NCI-H82 treated with DMSO at 0.1 percent for 48 hours (cell line): ENCODE measurements around the gene BRMS1L.
A peak's percentile ranks its signal among the peaks of the same experiment; 100 is the strongest.

Experiments used
- DNase-seq: peaks from one replicate; lab custom pipeline; 2025; ENCODE audit not compliant: unreplicated experiment; lab: John Stamatoyannopoulos, UW

BRMS1L gene

DNA sequence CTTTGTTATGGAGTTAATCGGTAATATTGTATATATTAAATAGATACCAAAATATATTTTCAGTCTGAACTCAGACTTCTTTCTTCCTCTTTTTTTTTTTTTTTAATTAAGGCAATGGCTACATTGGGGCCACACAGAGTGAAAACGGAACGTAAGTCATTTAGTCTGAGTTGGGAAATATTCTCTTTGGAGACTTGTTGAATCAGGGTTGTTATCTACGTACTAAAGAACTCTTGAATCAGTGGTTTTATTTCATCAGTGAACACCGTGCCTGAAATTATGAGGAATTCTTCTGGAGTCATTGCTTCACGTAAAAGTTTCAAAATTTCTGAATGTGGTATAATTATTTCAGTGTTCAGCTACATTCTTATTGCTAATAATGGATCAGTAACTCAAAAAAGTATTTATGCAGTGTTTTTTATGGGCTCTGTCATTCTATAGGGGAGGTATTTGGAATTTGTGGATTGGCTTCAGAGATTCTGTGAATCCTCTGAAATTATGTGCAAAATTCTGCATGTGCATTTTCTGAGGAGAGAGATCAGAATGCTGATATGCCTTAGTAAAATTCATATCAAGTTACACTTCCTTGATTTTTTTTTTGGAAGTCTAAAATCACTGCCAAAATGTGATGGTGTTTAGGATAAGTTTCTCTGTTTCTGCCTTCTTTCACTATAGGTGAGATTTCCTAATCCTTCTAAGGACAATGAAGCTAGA lies 39.6 kb downstream of the BRMS1L start:
- no peak for DNase-seq

GRCh38 chr14:35866595-35867279 lies 40.6 kb downstream of the BRMS1L start:
- no peak for DNase-seq

DNA sequence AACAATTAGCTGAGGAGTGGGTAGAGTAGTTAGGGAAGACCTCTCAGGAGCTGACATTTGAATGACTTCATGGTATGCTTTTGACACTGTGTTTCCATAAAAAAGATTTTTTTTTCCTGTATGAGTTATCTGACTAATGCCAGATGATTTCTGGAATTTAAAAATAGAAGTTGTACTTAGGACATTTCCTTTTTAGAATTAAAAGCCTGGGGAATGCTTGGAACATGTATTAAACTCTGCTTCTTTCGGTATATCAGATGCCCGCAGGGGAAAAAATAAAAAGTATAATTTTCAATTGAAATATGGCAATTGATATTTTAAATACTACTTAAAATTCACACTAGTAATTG lies 41.1 kb downstream of the BRMS1L start:
- DNase-seq: no peak

- DNase-seq: no peak
Observed at GRCh38 chr14:35875296-35875695, 49.2 kb downstream of the BRMS1L start.

DNA sequence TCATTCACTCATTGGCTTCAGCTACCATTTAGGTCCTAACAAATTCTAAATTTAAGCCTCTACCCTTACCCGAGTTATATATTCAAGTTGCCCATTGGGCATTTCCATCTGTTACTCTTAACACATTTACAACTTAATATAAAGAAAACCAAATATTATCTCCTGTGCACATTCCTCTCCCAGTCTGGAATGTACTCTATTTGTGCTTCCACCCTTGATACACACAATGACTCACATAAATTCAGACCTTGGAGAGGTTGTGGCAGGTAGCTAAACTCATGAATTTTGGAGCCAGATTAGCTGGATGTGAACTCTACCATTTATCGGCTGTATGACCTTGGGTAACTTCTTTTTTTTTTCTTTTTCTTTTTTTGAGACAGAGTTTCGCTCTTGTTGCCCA lies 51.1 kb downstream of the BRMS1L start:
- no peak for DNase-seq

DNA sequence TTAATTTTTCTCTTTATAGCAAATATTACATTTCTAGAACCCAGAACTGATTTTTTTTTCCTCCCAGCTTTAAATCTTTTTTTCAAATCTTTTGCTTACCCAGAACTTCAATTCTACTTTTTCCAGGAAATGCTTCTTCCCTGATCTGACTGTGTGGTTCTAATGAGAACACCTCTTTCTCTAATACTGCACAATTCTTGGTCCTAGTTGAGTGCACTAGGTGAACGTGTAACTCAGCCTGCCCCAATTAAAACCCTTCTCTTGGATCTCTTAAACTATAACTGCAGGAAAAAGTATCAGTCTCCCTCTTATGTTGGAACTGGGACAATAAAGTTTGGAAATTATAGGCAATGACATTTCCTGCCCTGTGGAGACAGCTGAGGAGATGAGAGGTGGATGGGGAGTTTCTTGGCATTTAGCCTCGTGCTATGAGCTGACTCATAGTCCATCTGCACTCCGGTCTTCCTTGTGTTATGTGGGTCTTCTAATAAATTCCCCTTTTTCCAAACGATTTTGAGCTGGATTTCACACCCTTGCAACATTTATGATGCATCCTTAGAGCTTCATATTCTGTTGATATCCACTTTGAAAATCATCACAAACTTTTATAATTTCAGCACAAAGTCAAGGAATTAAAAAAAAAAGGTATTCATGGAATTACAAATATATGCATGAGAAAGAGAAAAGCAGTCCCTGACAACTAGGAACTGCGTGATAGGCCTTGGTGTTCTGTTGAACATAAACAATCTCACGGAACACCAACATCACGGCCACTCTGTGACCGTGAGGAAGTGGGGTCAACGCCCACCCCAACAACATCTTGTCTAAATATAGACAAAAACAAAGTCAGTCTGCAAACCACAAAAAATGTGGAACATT lies 52.4 kb downstream of the BRMS1L start:
- no peak for DNase-seq

- no peak for DNase-seq
Observed at GRCh38 chr14:35879151-35879648, 53.1 kb downstream of the BRMS1L start.

GRCh38 chr14:35879654-35880249 lies 53.6 kb downstream of the BRMS1L start:
- DNase-seq: no peak

GRCh38 chr14:35881280-35881679 lies 55.1 kb downstream of the BRMS1L start:
- no peak for DNase-seq

DNA sequence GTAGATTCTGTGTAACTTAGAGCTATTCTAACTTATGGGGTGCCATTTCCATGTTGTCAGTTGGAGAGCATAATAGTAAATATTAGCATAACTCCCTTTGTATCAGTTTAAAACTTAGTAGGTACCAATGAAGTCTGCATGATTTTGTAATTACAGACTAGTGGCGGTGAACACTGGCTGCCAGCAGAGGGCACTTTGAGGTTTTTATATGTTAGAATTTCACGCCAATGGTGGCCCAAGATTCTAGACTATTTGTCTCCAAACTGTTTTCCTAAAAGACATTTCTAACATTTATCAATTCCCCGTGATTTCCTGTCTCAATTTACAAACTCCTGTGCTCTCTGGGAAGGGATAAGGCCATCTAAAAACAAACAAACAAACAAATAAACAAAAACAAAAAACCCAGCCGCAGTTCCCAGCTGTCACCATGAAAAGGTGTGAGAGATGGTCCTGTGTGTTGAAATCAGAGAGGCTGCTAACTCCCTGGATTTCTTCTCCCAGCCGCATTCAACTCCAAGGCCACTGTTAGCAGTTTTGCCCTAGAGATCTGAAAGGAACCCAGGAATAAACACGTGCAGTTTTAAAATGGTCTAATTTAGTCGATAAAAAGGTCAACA lies 57.6 kb downstream of the BRMS1L start:
- peak; percentile 27 for DNase-seq

GRCh38 chr14:35890308-35890707 lies 64.2 kb downstream of the BRMS1L start:
- DNase-seq: no peak

- no peak for DNase-seq
Observed at GRCh38 chr14:35895256-35895655, 69.1 kb downstream of the BRMS1L start.

- DNase-seq: peak; percentile 55
Observed at GRCh38 chr14:35897616-35898111, 71.5 kb downstream of the BRMS1L start.

DNA sequence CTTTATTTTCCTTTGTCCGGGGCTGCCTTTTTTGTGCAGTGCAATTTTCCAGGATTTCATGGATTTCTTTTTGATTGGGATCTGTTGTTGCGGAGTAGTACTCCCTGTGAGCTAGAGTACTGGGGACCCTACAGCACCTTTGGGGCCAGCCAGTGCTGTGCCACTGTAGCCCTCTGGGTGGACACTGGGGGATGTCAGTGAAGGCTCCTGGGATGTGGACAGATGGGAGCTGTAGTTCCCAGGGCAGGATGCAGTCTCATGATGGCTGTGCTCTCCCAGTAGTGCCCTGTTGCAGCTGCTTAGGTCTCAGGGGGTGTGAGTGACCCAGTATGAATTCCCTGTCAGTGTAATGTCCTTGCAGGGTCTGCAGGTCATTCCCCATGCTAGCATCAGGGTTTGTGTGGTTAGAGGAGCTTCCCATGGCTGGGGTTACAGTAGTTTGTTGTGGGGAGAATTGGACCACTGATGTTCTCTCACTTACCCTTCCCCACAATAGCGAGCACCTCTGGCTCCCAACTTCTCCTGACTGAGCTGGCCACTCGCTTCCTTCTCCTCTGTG lies 72.2 kb downstream of the BRMS1L start:
- DNase-seq: peak; percentile 18

DNA sequence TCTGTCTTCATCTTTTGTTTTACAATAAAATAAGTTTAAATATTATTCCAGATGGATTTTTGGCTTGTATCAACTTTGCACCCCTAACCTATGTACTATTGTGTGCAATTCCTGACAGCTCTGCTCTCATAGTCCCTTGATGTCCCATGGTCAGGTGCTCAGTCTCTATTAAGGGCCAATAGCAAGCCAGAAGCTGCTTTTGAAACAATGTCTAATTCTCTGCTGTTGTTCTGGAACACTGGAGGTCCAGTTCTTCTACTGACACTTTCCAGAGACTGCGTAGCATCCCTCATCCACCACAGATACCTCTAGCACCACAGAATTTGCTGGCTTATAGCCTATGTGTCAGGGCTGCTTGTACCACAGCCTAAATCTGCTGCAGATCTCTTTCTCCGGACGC lies 74.6 kb downstream of the BRMS1L start:
- DNase-seq: no peak

DNA sequence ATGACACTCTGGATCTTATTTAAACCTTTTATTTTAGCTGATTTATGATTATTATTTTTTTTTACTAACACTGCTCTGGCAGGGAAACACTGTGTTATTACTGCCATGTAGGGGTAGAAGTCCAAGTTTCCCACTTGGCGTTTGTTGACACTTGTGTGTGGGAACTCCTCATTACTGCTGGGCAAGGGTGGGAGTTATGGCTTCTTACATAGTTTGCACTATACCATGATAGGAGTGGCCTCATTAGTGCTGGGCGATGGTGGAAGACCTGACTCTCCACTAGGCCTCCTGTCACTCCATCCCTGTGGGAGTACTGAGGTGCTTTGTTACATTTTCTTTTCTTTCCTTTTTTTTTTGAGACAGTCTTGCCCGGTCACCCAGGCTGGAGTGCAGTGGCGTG lies 83.5 kb downstream of the BRMS1L start:
- no peak for DNase-seq

- DNase-seq: no peak
Observed at GRCh38 chr14:35910191-35910590, 84.1 kb downstream of the BRMS1L start.

DNA sequence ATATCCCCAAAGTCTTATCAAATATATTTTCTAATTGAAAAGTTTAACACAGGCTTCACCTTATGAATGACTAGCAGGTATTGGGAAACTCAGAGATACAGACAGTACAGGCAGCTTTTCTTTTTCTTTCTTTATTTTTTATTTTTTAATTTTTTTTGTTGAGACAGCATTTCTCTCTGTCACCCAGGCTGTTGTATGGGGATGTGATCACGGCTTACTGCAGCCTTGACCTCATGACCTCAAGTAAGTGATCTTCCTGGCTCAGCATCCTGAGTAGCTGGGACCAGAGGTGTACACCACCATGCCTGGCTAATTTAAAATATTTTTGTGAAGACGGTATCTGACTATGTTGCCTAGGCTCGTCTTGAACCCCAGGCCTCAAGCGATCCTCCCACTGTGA lies 85.0 kb downstream of the BRMS1L start:
- DNase-seq: no peak

DNA sequence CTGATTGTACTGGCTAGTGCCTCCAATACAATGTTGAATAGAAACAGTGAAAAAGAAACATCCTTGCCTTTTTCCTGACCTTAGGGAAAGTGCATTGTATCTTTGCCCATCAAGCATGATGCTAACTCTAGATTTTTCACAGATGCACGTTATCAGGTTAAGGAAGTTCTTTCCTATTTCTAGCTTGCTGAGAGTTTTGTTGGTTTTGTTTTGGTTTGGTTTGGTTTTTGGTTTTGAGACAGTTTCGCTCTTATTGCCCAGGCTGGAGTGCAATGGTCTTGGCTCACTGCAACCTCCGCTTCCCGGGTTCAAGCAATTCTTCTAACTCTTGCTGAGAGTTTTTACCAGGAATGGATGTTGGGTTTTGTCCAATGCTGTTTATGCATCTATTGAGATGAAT lies 89.0 kb downstream of the BRMS1L start:
- DNase-seq: no peak

GRCh38 chr14:35915775-35916174 lies 89.6 kb downstream of the BRMS1L start:
- no peak for DNase-seq
